A549 (cell line): ENCODE measurements around the gene CD22. TPM values are rescaled to one million over a fixed set of nuclear protein-coding genes. Genes with fewer than 3 reads are reported as not detected.

ENCODE experiments used
- ATAC-seq, 2 experiments: fragments of 200-7000 bp in 1 of 2; fragments of >200 bp in 1 of 2; cut with Nextera tagmentation in 1 of 2; cut with Tn5 transposase in 1 of 2; 3 replicates each; pipeline versions ENCODE4 v1.8.0 to v1.9.1; 2018 to 2020; ENCODE audit warnings: mild to moderate bottlenecking in 1 of 2, moderate library complexity in 1 of 2
- CTCF ChIA-PET: fragments of 300-600 bp; sonication (Branson Sonifier 250); formaldehyde crosslinking; extraction: SDS; loops from one replicate; lab custom pipeline; 2021; ENCODE audit warnings: antibody characterized with exemption, inconsistent platforms; lab: Yijun Ruan, JAX
- POLR2A ChIA-PET: fragments of 350-600 bp; formaldehyde crosslinking; extraction: SDS; loops from one replicate; lab custom pipeline; 2021; ENCODE audit warnings: antibody characterized with exemption, inconsistent platforms; lab: Yijun Ruan, JAX
- DNase-seq, 2 experiments: peaks; one replicate each; pipeline versions ENCODE4 v3.0.0 to v3.0.0-alpha.2; 2011 to 2016; ENCODE audit warnings: low read depth in 1 of 2, low spot score in 1 of 2
- FAIRE-seq: peaks from 2 replicates; lab custom pipeline; 2011; peaks lifted over from hg19 to GRCh38; lab: Jason Lieb, UNC
- H3K27ac ChIP-seq, 2 experiments: fragments of >200 bp; sonication (Bioruptor Twin); formaldehyde crosslinking; 3 replicates each; pipeline ENCODE4 v1.5.1; 2016 to 2017
- H3K4me1 ChIP-seq: fragments of >200 bp; sonication (Bioruptor Twin); formaldehyde crosslinking; 3 replicates; pipeline ENCODE4 v1.6.1; 2016
- H3K4me2 ChIP-seq: fragments of >200 bp; sonication (Bioruptor Twin); formaldehyde crosslinking; 3 replicates; pipeline ENCODE4 v1.6.1; 2016
- H3K4me3 ChIP-seq: fragments of >200 bp; sonication (Bioruptor Twin); formaldehyde crosslinking; 3 replicates; pipeline ENCODE4 v1.5.1; 2016
- H3K9me3 ChIP-seq: fragments of >200 bp; sonication (Bioruptor Twin); formaldehyde crosslinking; 3 replicates; pipeline ENCODE4 v1.6.1; 2016
- BCL3 ChIP-seq: fragments of >200 bp; sonication (Bioruptor Twin); formaldehyde crosslinking; IDR thresholded peaks from 3 replicates; pipeline ENCODE4 v1.6.1; 2016
- BHLHE40 ChIP-seq: IDR thresholded peaks from 2 replicates; pipeline ENCODE4 v1.6.1; 2012; ENCODE audit warnings: low read depth, low read length, inconsistent platforms
- CBX2 ChIP-seq: fragments of 200-600 bp; sonication (generic); IDR thresholded peaks from 2 replicates; pipeline ENCODE4 v1.6.1; 2016; ENCODE audit warnings: low read depth, mild to moderate bottlenecking, borderline replicate concordance
- CTCF ChIP-seq: fragments of >200 bp; sonication (Bioruptor Twin); formaldehyde crosslinking; IDR thresholded peaks from 3 replicates; pipeline ENCODE4 v1.5.1; 2016
- E2F6 ChIP-seq: IDR thresholded peaks from 2 replicates; pipeline ENCODE4 v1.6.1; 2012; ENCODE audit warnings: low read depth, borderline replicate concordance
- FOSB ChIP-seq: fragments of 250-450 bp; sonication (Bioruptor Pico); IDR thresholded peaks from 2 replicates; pipeline ENCODE4 v1.5.0; 2020; ENCODE audit warnings: mild to moderate bottlenecking, moderate library complexity
- FOSL2 ChIP-seq, 2 experiments: fragments of 450-650 bp in 1 of 2; fragments of >200 bp in 1 of 2; sonication (Bioruptor Twin) in 1 of 2; formaldehyde crosslinking; IDR thresholded peaks; 2 replicates each; pipeline versions ENCODE4 v1.5.0 to v1.6.1; 2016 to 2020; ENCODE audit warnings: mild to moderate bottlenecking in 1 of 2, moderate library complexity in 1 of 2
- FOXS1 ChIP-seq: fragments of 250-450 bp; sonication (Bioruptor Pico); IDR thresholded peaks from 2 replicates; pipeline ENCODE4 v1.5.0; 2020; ENCODE audit warnings: mild to moderate bottlenecking, moderate library complexity
- HOXA7 ChIP-seq: fragments of 250-450 bp; sonication (Bioruptor Pico); IDR thresholded peaks from 2 replicates; pipeline ENCODE4 v1.5.0; 2020; ENCODE audit warnings: mild to moderate bottlenecking, moderate library complexity
- HOXB5 ChIP-seq: fragments of 250-450 bp; sonication (Bioruptor Pico); IDR thresholded peaks from 2 replicates; pipeline ENCODE4 v1.5.0; 2020; ENCODE audit warnings: mild to moderate bottlenecking, moderate library complexity
- JUN ChIP-seq, 2 experiments: fragments of >200 bp; sonication (Bioruptor Twin); formaldehyde crosslinking; IDR thresholded peaks; 2 replicates in 1 of 2; 3 replicates in 1 of 2; pipeline ENCODE4 v1.6.1; 2016 to 2017
- JUNB ChIP-seq: fragments of >200 bp; sonication (Bioruptor Twin); formaldehyde crosslinking; IDR thresholded peaks from 2 replicates; pipeline ENCODE4 v1.6.1; 2016
- MAX ChIP-seq: IDR thresholded peaks from 2 replicates; pipeline ENCODE4 v1.6.1; 2012
- NPAS2 ChIP-seq: fragments of 250-450 bp; sonication (Bioruptor Pico); IDR thresholded peaks from 2 replicates; pipeline ENCODE4 v1.8.0; 2022; ENCODE audit warnings: mild to moderate bottlenecking, moderate library complexity, borderline replicate concordance
- PHF8 ChIP-seq: fragments of 200-600 bp; sonication (generic); IDR thresholded peaks from 2 replicates; pipeline ENCODE4 v1.6.1; 2016; ENCODE audit warnings: low read depth, mild to moderate bottlenecking, antibody characterized with exemption, moderate library complexity, borderline replicate concordance
- POLR2A ChIP-seq: IDR thresholded peaks from 2 replicates; pipeline ENCODE4 v1.6.1; 2012; ENCODE audit warnings: mild to moderate bottlenecking, low read length
- RFX5 ChIP-seq: fragments of 450-650 bp; IDR thresholded peaks from 2 replicates; pipeline ENCODE4 v1.7.1; 2014; ENCODE audit warnings: antibody characterized with exemption, mild to moderate bottlenecking, moderate library complexity
- USF2 ChIP-seq: fragments of 450-650 bp; IDR thresholded peaks from 2 replicates; pipeline ENCODE4 v1.6.1; 2014; ENCODE audit warnings: antibody characterized with exemption
- ZC3H11A ChIP-seq: fragments of 450-650 bp; IDR thresholded peaks from 2 replicates; pipeline ENCODE4 v1.6.1; 2014; ENCODE audit warnings: antibody characterized with exemption, mild to moderate bottlenecking
- ZFP36 ChIP-seq: fragments of 450-650 bp; IDR thresholded peaks from 2 replicates; pipeline ENCODE4 v1.6.1; 2014; ENCODE audit warnings: borderline replicate concordance; ENCODE audit not compliant: partially characterized antibody
- WGBS: methylation state at CpG from one replicate; pipeline ENCODE4 v1.1.6; 2017; ENCODE audit errors: missing lambda C conversion rate; 5-methylcytosine and 5-hydroxymethylcytosine counted together
- polyA plus RNA-seq, 4 experiments: library from polyadenylated mRNA; depleted of rRNA in 3 of 4; stranded (reverse); fragments of >200 nt; fragmentation: RNase III in 1 of 4; extraction: RNeasy Plus Mini Kit Qiagen cat#74134 plus additional on column Dnase treatment in 1 of 4; gene quantifications; 2 replicates in 3 of 4; 3 replicates in 1 of 4; pipeline ENCODE4 v1.2.3, GENCODE V29; 2011 to 2017

Gene CD22
- polyA plus RNA-seq, 2 of the 4 experiments (the other 2 are of a cell fraction), result 0.05 to 0.14 TPM

GRCh38 chr19:35318679-35319448 lies 10.1 kb upstream of the CD22 start:
- H3K4me3 ChIP-seq, result no peak overlapping the region
- DNase-seq (peak; percentile 84), ATAC-seq (peak; percentile 70 to 83), FAIRE-seq (peak; percentile 63)
- ChIA-PET CTCF (interaction anchor here (1.0 to 2.6 kb wide), 2 partner anchors 18 to 177 kb away, joined by 3 to 8 read pairs; no protein-coding TSS in a partner anchor), POLR2A (no interaction called here)
- TF ChIP-seq MAX, result peak; percentile 87
- no peak for TF ChIP-seq FOSB (CRISPR knock-in tag)
- TF ChIP-seq USF2, result peak; percentile 89
- peak; percentile 81; the same call in 1 of the 2 replicates for TF ChIP-seq NPAS2
- peak; percentile 90 for TF ChIP-seq BHLHE40
- TF ChIP-seq JUNB, result peak; percentile 41; the same call in 1 of the 2 replicates
- no peak for TF ChIP-seq FOSL2 (IDR thresholded peaks at IDR 0.05)
- TF ChIP-seq FOSL2 (CRISPR knock-in tag; IDR thresholded peaks at IDR 0.05), result peak; percentile 70
- TF ChIP-seq ZC3H11A, result no peak
- TF ChIP-seq PHF8, result no peak
- TF ChIP-seq JUN (IDR thresholded peaks at IDR 0.05), result peak in 1 of 2 experiments; percentile 39; a peak in 2 of 5 replicates
- peaks cover 16% of the 10 kb centered on the region for H3K4me1 ChIP-seq
- H3K4me2 ChIP-seq, result peak overlapping the region; percentile 41
- whole genome bisulfite sequencing, result 47% methylated on average over 16 of the region's 16 CpGs
- peak overlapping the region; percentile 55 to 70; a peak in 5 of 6 replicates for H3K27ac ChIP-seq
- H3K9me3 ChIP-seq, result peaks cover 11% of the 10 kb centered on the region

- no peak for ATAC-seq
- DNase-seq, result no peak
- CTCF ChIA-PET, result interaction anchor here (0.6 to 2.6 kb wide), 5 partner anchors 21 to 1305 kb away, joined by 3 to 8 read pairs (median 4); no protein-coding TSS in a partner anchor
Measured at GRCh38 chr19:35320065-35320713, 8.8 kb upstream of the CD22 start.

GRCh38 chr19:35321291-35321690 lies 7.7 kb upstream of the CD22 start:
- H3K4me2 ChIP-seq, result no peak overlapping the region
- POLR2A ChIA-PET, result no interaction called here
- no peak for TF ChIP-seq E2F6
- TF ChIP-seq CBX2, result no peak
- TF ChIP-seq, all 56 proteins: peak for 0
- Histone ChIP-seq H3K9me3 (peaks cover 11% of the 10 kb centered on the region), H3K27ac (no peak overlapping the region), H3K4me3 (no peak overlapping the region), H3K4me1 (peaks cover 16% of the 10 kb centered on the region)
- no peak for DNase-seq
- ATAC-seq, result no peak
- FAIRE-seq, result no peak
- 54% methylated on average over 2 of the region's 2 CpGs for WGBS
- CTCF ChIA-PET, result interaction anchor here (0.6 kb wide), 1 partner anchor 323 kb away, joined by 3 read pairs; no protein-coding TSS in a partner anchor

More at GRCh38 chr19:35320065-35320713, 8.8 kb upstream of the CD22 start:
- WGBS, result 83% methylated on average over 12 of the region's 12 CpGs
- peaks cover 11% of the 10 kb centered on the region for H3K9me3 ChIP-seq
- H3K27ac ChIP-seq, result no peak overlapping the region
- TF ChIP-seq MAX (no peak), ZFP36 (no peak), RFX5 (no peak)
- no peak overlapping the region for H3K4me2 ChIP-seq
- no peak overlapping the region for H3K4me3 ChIP-seq
- no peak for FAIRE-seq
- POLR2A ChIA-PET, result no interaction called here
- peaks cover 16% of the 10 kb centered on the region for H3K4me1 ChIP-seq

DNA sequence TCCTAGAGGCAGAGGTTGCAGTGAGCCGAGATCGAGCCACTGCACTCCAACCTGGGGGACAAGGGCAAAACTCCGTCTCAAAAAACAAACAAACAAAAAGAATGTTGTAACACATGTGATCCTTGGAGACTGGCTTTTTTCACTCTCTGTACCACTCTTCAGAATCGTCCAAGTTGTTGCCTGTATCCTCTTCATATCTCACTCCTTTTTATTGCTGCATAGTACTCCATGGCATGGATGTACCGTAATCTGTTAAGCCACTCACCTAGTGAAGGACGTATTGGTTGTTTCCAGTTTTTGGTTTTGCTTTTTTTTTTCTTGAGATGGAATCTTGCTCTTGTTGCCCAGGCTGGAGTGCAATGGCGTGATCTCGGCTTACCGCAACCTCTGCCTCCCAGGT lies 7.0 kb upstream of the CD22 start:
- no peak overlapping the region for H3K4me3 ChIP-seq
- TF ChIP-seq FOXS1 (no peak), HOXB5 (CRISPR knock-in tag) (no peak), CTCF (no peak), POLR2A (no peak), HOXA7 (CRISPR knock-in tag) (no peak), BCL3 (no peak)

More for the DNA sequence above, 7.0 kb upstream of the CD22 start:
- no peak overlapping the region for H3K27ac ChIP-seq
- H3K4me1 ChIP-seq, result peaks cover 16% of the 10 kb centered on the region
- ATAC-seq (no peak), DNase-seq (no peak), FAIRE-seq (no peak)
- CTCF ChIA-PET, result interaction anchor here (0.6 kb wide), 1 partner anchor 8 kb away, joined by 3 read pairs; no protein-coding TSS in a partner anchor
- peaks cover 11% of the 10 kb centered on the region for H3K9me3 ChIP-seq
- H3K4me2 ChIP-seq, result no peak overlapping the region
- WGBS, result 66% methylated on average over 9 of the region's 9 CpGs
- POLR2A ChIA-PET, result no interaction called here
